ENCODE data around the gene GJB3.
"Not testable (repeated sequence)": the region's sequence is repeated elsewhere in the genome, so short reads cannot be mapped to it uniquely, and the experiment has no call there.

DNA sequence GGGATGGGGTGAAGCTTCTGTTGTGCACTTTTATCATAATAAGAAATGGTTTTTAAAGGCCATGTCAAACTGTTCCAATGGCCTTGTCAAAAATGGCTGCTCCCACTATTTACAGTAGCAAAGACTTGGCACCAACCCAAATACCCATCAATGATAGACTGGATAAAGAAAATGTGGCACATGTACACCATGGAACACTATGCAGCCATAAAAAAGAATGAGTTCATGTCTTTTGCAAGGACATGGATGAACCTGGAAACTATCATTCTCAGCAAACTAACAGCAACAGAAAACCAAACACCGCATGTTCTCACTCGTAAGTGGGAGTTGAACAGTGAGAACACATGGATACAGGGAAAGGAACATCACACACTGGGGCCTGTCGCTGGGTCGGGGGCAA, 7.9 kb upstream of the GJB3 start:
- not testable (repeated sequence) for TF ChIP-seq CREB1 (IDR thresholded peaks at IDR 0.05); CREB1 (CRISPR knock-in tag; IDR thresholded peaks at IDR 0.05); ZNF3 (CRISPR knock-in tag; IDR thresholded peaks at IDR 0.05); CTCF (CRISPR knock-in tag; IDR thresholded peaks at IDR 0.05); FOXP1 (IDR thresholded peaks at IDR 0.05); FOXP1 (CRISPR knock-in tag; IDR thresholded peaks at IDR 0.05); ZBTB7A (CRISPR knock-in tag; IDR thresholded peaks at IDR 0.05); EZH2 (conservative IDR thresholded peaks at IDR 0.05; ENCODE audit: low read depth, low read length); SP1 (IDR thresholded peaks at IDR 0.05); SP1 (CRISPR knock-in tag; IDR thresholded peaks at IDR 0.05); ADNP (CRISPR knock-in tag; IDR thresholded peaks at IDR 0.05); POLR2AphosphoS2 (IDR thresholded peaks at IDR 0.05; ENCODE audit: low read depth, low read length); ZNF121 (CRISPR knock-in tag; IDR thresholded peaks at IDR 0.05); CEBPB (IDR thresholded peaks at IDR 0.05; ENCODE audit: borderline replicate concordance, low read depth, low read length); ZBTB33 (CRISPR knock-in tag; IDR thresholded peaks at IDR 0.05); MAFF (IDR thresholded peaks at IDR 0.05; ENCODE audit: low read depth, low read length)
